OCI-LY1 (cell line): ENCODE measurements around the gene HOXD9.

Source experiments
- EZH2 ChIP-seq: fragments of 200-600 bp; sonication (generic), shearing (Covaris generic); IDR thresholded peaks from 2 replicates; pipeline ENCODE4 v1.8.0; 2017; ENCODE audit warnings: borderline replicate concordance, mixed run types, mild to moderate bottlenecking, antibody characterized with exemption, low read length, moderate library complexity, mixed read lengths
- TF ChIP-seq, protein P1 (sequence below): fragments of 200-600 bp; sonication (generic), shearing (Covaris generic); IDR thresholded peaks from 2 replicates; pipeline ENCODE4 v1.5.1; 2017; ENCODE audit warnings: mild to moderate bottlenecking, antibody characterized with exemption, low read length, moderate library complexity, mixed read lengths

DNA sequence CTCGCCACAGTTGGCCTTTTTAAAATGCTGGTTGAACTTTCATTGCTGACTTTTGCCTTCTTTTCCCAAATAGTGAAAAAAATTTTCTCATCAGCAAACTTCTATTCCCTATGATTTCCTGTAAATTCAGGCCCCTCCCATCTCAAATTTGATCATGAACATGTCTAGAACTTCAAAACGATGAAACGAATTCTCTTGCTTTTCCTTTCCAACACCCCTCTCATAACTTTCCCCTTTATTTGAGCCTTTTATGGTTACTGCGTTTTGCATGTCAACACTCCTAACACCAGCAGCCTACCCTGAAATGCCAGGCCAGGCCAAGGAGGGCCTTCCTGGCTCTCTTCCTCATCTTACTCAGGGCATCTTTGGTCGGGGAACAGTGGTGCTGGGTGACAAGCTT is 31.7 kb upstream of the HOXD9 start:
- TF ChIP-seq, protein P1, sequence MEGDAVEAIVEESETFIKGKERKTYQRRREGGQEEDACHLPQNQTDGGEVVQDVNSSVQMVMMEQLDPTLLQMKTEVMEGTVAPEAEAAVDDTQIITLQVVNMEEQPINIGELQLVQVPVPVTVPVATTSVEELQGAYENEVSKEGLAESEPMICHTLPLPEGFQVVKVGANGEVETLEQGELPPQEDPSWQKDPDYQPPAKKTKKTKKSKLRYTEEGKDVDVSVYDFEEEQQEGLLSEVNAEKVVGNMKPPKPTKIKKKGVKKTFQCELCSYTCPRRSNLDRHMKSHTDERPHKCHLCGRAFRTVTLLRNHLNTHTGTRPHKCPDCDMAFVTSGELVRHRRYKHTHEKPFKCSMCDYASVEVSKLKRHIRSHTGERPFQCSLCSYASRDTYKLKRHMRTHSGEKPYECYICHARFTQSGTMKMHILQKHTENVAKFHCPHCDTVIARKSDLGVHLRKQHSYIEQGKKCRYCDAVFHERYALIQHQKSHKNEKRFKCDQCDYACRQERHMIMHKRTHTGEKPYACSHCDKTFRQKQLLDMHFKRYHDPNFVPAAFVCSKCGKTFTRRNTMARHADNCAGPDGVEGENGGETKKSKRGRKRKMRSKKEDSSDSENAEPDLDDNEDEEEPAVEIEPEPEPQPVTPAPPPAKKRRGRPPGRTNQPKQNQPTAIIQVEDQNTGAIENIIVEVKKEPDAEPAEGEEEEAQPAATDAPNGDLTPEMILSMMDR = no peak
- TF ChIP-seq EZH2 = no peak
